Measurements from ENCODE around the gene KRTAP1-4.

GRCh38 chr17:41049110-41049509 is 19.1 kb upstream of the KRTAP1-4 start:
- no peak for TF ChIP-seq CTCF (tag by site-specific recombination; IDR thresholded peaks at IDR 0.05)
- no peak for TF ChIP-seq ZNF792 (tag by site-specific recombination; IDR thresholded peaks at IDR 0.05)
- TF ChIP-seq ZNF571 (tag by site-specific recombination; IDR thresholded peaks at IDR 0.05) = no peak
- TF ChIP-seq ZNF248 (tag by site-specific recombination; IDR thresholded peaks at IDR 0.05) = no peak
- no peak for TF ChIP-seq ZNF510 (tag by site-specific recombination; IDR thresholded peaks at IDR 0.05; ENCODE audit: insufficient replicate concordance)
- no peak for TF ChIP-seq ZNF37A (tag by site-specific recombination; IDR thresholded peaks at IDR 0.05)
- no peak for TF ChIP-seq ZNF530 (tag by site-specific recombination; IDR thresholded peaks at IDR 0.05; ENCODE audit: low read depth)
- TF ChIP-seq KLF10 (tag by site-specific recombination; IDR thresholded peaks at IDR 0.05) = no peak
- no peak for TF ChIP-seq REST (tag by site-specific recombination; IDR thresholded peaks at IDR 0.05)
- TF ChIP-seq ZNF18 (tag by site-specific recombination; IDR thresholded peaks at IDR 0.05) = no peak
- no peak for TF ChIP-seq SP7 (tag by site-specific recombination; IDR thresholded peaks at IDR 0.05)
- no peak for TF ChIP-seq YY1 (tag by site-specific recombination; IDR thresholded peaks at IDR 0.05)

Measured in HEK293 (cell line).